AG08395 (cell line): ENCODE data around the gene GRIN2D.
A peak's percentile ranks its signal among the peaks of the same experiment; 100 is the strongest.
"Not testable (repeated sequence)": the region's sequence is repeated elsewhere in the genome, so short reads cannot be mapped to it uniquely, and the experiment has no call there.

Source experiments
- DNase-seq: peaks from one replicate; pipeline ENCODE4 v3.0.0; 2012; ENCODE audit warnings: mixed read lengths, low spot score

GRIN2D gene

DNA sequence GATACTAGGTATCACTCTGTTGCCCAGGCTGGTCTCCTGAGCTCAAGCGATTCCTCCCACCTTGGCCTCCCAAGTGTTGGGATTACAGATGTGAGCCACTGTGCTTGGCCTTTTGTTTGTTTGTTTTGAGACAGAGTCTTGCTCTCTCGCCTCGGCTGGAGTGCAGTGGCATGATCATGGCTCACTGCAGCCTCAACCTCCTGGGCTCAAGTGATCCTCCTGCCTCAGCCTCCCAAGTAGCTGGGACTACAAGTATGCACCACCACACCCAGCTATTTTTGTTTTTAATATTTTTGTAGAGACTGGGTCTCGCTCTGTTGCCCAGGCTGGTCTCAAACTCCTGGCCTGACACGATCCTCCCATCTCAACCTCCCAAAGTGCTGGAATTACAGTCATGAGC, 21.7 kb upstream of the GRIN2D start:
- DNase-seq = not testable (repeated sequence)

DNA sequence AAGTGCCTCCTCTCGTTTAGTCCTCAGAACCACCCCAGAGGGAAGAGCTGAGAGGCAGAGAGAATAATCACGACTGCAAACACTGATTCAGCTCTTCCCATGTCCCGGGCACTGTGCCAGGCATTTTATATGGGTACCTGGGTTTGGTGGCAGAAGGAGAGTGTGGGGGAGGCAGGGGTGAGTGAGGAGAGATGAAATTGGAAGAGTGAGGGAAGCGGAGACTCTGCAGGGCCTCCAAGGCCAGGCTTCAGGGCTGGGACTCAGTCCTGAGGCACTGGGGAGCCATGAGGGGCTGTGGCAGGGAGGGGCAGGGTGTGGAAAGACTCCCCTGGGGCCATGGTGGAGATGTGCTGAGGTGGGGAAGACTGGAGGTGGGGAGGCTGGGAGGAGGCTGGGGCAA, 20.6 kb upstream of the GRIN2D start:
- DNase-seq = no peak

DNA sequence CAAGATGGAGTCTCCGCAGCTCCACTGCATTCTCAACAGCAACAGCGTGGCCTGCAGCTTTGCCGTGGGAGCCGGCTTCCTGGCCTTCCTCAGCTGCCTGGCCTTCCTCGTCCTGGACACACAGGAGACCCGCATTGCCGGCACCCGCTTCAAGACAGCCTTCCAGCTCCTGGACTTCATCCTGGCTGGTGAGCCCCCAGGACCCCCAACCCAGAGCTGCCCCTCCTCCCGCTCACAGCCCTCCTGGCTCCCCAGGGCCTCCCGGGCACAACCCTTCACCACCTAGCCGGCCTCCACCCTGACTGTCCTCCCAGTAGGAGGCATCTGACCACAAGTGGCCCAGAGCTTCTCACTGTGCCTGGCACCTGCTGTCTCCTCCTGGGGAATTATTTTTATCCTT, 19.9 kb upstream of the GRIN2D start:
- DNase-seq = no peak

DNA sequence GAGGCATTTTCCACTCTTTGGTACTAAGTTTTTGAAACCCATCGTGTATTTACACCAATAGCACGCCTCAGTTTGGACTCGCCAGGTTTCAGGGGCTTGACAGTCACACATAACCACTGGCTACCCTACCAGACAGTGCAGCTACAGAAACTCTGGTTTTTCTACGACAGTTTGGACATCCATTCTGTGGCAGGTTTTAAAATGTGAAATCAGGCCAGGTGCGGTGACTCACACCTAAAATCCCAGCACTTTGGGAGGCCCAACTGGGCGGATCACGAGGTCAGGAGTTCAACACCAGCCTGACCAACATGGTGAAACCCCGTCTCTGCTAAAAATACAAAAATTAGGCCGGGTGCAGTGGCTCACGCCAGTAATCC, 15.3 kb upstream of the GRIN2D start:
- DNase-seq = no peak

DNA sequence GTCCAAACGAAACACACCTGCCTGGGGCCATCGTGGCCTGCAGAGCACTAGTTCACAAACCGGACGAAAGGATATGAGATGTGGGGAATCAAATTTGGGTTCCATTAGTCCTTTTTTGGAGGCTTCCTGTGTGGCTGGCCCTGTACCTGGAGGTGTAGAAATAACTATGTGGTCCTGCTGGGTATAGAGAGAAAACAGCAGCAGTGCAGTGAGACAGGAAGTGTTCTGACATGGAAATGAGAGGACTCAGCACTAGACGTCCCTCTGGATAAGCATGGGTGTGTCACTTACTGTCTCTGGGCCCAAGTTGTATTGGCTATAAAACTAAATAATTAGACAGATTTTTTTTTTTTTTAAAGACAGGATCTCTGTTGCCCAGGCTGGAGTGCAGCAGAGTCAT, 14.4 kb upstream of the GRIN2D start:
- no peak for DNase-seq

DNA sequence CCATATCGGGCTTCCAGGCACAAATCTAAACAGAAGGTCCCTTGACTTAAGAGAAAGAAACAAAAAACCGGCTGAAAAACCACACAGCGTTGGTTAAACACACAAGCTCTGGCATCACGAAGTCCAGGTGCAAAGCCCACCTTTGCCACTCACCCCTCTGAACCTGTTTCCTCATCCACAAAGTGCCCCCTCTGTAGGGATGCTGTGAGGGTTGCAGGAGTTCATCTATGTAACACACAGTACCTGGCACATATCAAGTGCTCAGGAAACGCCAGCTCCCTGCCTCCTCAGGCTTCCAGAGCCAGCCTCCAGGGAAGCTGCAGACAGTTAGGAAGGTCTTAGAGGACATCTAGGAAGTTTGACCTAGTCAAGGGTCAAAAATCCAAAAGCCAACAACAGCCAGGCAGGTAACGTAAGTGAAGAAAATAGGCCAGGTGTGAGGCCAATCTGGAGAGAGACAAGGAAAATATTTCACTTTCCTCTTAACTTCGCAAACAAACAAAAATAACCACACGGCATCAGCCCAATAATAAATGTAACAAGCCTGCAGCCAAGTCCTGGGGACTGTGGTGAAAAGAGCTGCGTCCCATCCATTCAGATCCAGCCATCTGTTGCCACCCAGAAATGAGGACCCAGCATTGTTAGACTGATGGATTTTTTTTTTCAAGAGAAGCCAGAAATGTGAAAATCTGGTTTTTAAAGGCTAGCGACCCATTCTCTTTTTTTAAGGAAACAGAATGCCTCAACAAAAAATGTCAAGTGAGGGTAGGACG, 12.1 kb upstream of the GRIN2D start:
- DNase-seq = no peak

DNA sequence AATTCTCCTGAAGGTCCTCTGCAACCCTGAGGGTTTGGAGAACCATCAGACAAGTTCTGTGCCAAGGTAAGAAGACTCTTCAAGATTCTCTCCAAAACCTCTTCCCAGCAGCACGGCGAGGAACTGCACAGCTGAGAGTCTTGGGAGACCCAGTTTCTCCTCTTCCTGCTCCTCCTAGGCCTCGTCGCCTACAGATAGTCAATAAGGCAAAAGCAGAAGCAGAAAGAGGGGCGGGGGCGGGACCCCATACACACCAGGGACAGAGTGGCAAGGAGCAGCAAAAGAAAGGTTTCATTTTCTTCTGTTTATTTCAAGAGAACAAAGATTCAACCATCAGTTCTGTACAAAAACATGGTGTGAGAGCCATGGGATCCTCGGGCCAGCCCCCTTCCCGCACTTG, 11.2 kb upstream of the GRIN2D start:
- DNase-seq = no peak

DNA sequence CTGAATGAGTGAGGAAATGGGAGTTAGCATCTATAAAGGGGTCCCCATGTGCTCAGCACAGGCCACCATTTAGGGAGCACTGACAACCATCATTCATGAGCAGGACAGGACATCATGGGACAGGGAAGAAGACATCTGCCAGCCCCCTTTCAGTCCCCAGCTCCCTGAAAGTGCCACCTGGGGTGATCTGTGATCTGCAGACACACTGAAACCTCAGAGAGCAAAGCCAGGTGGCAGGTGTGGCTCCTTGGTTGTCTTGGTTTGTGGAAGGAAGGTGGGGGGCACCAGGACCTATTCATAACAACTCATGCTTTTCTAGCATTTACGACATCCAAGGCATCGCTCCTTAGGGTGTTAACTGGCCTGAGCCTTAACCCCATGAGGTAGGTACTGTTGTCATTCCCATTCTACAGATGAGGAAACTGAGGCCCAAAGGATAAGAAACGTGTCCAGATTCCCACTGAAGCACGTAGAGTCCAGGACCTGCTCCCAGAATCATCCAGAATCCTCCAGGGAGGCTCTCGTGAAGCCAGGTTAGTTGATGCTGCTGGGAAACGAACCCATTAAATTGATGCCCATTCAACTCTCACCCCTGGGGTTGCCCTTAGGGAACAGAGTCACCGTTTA, 7.9 kb upstream of the GRIN2D start:
- no peak for DNase-seq

DNA sequence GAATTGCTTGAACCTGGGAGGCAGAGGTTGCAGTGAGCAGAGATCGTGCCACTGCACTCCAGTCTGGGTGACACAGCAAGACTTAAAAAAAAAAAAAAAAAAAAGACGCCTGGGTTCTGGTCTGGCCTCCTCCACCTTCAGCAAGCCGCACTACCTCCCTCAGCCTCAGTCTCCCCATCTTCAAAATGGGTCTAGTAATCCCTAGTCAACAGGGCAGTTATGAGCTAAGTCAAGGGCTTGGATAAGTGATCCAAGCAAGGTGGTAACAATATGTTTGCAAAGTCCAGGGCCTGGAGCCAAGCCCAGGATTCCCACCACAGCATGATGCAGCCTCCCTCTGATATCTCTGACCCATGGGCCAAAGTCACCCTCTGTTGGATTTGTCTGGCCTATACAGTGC, 6.5 kb upstream of the GRIN2D start:
- DNase-seq = no peak

DNA sequence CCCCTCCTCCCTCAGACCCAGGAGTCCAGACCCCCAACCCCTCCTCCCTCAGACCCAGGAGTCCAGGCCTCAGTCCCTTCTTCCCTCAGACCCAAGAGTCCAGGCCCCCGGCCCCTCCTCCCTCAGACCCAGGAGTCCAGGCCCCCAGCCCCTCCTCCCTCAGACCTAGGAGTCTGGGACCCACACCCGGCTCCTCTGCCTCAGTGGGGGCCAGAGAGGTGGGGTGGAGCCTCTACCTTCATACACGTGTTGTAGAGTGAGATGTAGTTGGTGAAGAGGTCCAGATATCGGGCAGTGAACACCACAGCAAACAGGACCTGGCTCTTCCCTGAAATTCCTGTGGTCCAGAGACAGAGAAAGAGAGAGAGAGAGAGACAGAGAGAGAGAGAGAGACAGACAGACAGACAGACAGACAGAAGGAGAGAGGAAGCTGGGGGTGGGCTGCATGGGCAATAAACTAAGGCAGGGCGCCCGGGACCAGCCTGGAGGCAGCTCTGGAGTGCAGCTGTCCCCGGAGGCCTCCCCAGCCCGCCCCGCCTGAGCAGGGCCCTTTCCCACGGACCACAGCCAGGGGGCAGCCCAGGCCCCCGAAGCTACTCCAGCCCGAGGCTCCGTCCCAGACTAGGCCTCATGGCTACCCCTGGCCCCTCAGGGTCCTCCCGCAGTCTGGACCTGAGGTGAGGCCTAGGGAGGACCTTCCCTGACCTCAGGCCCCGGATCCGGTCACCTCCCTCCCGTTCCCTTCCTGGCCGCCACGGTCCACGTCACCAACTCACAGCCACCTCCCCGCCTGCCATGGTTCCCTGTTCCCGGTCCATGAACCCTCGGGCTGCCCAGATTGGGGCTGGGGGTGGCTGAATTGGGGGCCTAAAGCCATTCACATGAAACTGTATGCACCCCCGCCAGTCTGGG, 3.0 kb upstream of the GRIN2D start:
- DNase-seq = peak; percentile 57

DNA sequence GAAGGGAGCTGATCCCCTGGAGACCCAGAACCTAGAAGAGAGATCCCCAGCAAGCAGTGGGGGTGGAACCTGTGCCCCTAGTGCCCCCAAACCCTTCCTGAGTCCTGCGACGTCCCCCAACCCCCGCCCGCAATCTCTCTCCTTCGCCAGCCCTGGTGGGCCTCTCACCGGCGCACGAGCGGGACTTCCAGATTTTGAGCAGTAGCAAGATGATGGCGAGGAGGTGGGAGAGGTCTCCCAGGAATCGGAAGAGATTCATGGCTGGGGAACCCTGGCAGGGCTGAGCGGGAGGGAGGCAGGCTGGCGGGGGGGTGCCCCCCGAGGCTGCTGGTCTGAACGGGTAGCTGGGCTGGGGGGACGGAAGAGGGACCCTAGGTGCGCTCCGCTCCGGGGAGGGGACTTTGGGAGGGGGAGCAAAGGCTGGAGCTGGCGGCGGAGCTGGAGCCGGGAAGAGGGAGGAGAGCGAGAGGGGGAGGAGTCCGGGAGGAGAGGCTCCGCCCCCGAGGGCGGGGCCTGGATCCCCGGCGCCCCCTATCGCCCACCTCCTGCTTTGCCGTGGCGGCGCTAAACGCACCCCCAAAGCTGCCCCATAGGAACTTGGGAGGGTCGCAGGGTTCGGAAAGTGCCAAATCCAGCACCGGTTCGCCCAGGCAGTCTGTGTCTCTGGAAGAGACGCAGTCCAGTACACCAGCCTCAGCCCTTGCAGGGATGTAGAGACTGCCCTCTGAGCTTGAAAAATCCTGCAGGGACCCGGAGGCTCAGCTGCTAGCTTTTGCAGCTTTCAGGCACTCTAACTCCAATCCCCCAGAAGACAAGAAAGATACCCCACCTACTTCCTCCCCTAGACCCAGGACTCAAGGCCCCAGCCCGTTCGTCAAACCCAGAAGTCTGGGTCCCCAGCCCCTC, 2.1 kb upstream of the GRIN2D start, which contains the start of gene KDELR1:
Gene KDELR1, minus strand, starts transcription at position 452 of the 906 bp plus-strand sequence. Its CDS starts 193 bp downstream, at position 259.
- DNase-seq = peak; percentile 95

DNA sequence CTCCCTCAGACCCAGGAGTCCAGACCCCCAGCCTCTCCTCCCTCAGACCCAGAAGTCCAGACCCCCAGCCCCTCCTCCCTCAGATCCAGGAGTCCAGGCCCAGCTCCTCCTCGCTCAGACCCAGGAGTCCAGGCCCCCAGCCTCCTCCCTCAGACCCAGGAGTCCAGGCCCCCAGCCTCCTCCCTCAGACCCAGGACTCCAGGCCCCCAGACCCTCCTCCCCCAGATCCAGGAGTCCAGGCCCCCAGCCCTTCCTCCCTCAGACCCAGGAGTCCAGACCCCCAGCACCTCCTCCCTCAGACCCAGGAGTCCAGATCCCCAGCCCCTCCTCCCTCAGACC, 1.5 kb upstream of the GRIN2D start:
- DNase-seq = not testable (repeated sequence)

DNA sequence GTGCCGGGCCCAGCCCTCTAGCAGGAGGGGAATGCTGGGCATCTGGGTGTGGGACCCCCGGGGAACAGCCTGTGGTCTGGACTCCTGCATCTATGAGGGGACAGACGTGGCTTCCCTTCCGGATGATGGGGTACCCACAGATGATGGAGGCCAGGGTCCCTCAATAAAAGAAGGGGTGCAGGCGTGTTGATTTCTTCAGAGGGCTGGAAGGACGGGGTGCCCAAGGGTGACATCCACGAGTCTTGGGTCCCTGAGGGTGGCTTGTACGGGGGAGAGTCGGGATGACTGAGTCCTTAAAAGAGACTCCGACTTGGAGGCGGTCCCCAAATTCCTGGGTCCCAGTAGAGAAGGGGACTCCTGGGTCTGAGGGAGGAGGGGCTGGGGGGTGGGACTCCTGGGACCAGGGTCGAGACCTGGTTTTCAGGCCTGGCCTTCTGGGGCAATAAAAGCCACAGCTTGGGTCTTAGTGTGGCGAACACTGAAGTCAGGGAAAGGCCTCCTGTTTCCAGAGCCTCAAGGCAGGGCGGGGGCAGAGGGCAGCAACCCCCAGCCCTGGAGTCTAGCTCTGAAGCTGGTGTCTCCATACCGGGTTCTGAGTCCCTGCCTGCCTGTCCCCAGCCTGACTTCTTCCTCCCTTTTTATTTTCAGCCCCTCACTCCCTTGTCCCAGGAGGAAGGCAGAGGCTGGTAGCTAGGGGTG, 459 bp upstream of the GRIN2D start:
- no peak for DNase-seq

DNA sequence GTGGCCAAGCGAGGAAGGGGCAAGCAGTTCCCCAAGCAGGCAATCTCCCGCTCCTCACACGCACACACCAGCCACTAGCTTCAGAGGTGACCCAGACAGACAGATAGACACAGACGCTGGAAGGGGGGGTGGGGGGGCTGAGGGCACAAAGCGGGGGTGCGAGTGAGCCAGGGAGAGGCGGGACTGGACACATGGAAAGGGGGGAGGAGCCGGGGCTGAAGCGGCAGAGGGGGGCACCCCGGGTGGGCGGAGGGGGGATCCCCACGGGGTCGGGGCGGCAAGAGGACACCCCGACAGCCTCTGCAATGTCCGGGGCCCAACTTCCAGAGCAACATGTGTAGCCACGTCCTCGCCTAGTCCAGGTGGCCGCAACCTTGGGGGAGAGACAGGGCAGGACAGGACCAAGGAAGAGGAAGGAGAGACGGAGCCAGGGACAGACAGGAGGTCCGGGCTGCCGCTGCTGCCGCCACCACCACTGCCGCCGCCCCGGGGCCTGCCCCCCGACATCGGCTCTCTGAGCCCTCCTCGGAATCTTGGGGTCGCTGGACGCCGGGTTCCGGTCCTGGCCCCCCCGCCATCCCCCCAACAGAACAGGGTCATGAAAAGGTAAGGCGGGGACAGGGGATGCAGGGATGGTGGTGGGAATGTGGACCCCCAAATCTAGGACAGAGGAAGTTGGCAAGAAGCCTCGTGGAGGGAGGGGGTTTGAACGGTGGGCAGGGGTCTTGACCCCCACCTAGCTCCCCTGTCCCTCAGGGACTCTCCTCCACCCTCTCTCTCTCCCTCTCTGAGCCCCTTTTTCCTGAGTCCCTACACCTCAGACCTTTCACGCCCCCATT, 1.1 kb downstream of the GRIN2D start:
- DNase-seq = no peak

DNA sequence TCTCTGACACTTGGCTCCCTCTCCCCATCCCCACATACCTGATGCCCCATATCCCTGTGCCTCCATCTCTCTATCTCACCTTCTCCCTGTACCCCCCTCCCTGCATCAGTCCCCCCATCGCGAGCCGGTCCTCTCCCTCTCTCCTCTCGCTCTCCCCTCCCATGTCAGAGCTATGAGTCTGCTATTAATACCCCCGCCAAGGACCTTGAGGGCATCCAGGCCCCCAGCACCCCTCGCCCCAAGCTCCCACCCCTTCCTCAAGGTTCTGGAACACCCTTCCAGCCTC, 1.6 kb downstream of the GRIN2D start:
- no peak for DNase-seq

DNA sequence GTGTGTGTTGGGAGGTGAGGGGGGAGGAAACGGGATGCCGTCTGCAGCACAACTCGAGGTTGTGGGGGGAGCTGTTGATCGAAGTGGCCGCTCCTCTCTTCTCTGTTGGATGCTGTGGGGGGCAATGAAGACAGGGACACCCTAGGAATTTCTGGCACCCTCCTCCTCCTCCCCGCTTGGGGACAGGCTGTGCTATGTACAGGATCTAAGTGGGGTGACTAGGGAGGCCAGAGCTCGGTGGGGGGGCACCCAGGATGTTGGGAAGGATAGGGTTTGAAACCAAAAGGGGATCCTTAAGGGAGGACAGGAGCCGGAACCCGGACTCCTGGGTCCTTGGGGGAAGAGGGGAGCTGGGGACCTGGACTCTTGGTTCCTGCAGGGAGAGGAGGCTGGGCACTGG, 2.0 kb downstream of the GRIN2D start:
- no peak for DNase-seq

DNA sequence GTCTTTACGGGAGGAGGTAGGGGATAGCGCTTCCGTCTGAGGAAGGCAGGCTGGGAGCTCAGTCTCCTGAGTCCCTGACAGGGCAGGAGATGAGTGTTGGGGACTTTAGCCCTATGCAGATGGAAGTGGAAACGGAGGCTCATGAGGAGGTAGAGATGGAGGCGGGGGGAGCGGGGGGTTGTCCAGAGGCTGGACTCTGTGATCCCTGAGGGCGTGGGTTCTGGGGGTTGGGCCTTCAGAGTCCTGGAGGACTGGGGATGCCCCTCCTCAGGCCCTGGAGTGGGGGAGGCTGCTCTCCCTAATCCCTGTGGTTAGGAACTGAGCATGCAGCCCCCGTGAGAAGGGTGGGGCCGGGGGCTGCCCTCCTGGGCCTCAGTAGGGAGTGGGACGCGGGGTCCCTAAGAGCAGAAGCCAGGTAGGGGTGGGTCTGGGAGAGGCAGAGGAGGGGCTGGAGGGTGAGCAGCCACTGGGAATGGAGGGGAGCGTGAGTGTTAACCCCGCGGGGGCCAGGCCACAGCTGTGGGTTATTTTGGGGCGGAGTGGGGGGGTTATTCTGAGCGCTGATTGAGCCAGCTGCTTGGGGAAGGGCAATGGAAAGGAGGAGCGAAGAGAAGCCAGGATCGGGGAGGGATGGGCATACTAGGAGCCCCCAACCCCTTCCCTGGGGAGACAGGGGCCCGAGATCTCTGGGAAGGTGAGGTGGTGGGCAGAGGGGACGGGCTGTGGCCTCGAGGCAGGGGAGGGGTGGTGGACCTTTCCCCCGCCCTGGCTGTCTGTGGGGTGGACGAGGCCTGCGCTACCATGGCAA, 2.8 kb downstream of the GRIN2D start:
- no peak for DNase-seq

DNA sequence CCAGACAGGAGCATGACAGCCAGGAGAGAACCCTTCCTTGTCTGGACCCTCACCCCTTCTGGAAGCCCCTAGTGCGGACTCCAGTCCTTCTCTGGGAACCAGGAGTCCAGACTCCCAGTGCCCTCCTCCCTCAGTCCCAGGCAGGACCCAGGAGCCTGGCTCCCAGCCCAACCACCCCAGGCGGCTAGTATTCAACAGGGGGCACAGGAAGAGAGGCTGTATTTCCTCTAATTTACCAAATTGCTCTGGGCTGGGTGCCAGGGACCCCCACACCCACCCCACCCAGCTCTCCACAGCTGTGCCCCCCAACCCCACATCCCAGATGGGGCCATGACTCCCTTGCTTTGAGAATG, 3.3 kb downstream of the GRIN2D start:
- DNase-seq = no peak

DNA sequence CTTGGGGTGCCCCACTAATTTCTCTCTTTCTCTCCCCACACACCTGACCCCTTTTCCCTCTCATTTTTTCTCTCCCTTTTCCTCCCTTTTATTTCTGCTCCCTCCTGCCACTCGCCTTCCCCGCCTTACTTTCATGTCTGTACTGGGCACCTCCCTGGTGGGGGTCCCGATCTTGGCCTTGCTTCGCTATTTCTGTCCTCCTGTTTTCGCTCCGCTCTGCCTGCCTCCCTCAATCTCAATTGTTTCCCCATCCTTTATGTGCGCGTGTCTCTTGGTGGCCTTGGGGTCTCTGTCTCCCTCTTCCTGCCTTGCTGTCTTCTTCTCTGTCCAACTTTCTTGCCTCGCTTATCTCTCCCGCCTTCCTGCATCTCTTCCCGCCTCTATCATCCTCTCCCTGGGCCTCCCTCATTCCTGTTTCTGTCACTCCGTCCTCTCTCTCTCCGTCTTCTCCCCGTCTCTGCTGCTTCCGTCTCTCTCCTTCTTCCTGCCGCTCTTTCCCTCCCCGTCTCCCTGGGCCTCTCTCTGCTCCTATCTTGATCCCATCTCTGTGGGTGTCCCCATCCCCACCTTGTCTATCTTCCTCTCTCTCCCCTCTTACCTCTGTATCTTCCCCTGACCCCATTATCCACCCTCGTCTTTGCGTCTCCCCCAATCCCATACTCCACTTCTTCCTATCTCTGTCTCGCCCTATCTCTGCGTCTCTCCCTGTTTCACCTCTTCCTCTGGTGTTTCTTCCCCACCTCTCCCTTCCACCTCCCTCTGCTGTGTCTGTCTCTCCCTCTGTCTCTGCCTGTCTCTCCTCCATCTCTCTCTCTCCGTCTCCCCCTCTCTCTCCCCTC, 4.0 kb downstream of the GRIN2D start:
- no peak for DNase-seq
